ENCODE measurements around the gene RUFY3.
"Not testable (repeated sequence)": the region's sequence is repeated elsewhere in the genome, so short reads cannot be mapped to it uniquely, and the experiment has no call there.

The RUFY3 gene

DNA sequence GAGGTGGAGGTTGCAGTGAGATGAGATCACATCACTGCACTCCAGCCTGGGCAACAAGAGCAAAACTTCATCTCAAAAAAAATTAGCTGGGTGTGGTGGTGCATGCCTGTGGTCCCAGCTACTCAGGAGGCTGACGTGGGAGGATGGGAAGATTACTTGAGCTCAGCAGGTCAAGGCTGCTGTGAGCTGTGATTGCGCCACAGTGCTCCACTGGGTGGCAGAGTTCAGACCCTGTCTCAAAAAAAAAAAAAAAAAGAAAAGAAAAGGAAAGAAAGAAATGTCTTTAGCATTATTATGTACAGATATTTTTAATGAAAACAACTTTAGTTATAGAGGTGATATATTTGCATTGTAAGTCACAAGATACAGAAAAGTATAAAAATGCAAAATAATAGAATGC is 14.2 kb downstream of the RUFY3 start:
- peak; percentile 37 for DNase-seq (ENCODE audit: low spot score)

DNA sequence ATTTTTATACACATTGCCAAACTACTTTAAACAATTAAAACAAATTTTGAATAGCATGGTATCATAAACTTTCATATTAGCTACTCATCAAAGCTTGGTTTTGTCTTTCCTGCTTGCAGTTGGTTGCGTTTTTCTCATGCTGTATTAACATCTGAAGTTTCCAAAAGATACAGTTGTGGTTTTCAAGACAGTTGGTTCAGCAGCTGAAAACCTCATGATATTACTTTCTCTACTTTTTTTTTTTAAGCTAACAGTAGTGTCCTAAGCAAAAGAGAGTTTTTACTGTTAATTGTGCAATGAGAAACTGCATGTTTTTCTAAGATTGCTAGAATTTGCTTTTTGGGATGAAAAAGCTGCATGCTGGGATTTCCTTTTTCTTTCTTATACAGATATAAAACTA is 15.2 kb downstream of the RUFY3 start:
- peak; percentile 20 for DNase-seq (ENCODE audit: low spot score)

DNA sequence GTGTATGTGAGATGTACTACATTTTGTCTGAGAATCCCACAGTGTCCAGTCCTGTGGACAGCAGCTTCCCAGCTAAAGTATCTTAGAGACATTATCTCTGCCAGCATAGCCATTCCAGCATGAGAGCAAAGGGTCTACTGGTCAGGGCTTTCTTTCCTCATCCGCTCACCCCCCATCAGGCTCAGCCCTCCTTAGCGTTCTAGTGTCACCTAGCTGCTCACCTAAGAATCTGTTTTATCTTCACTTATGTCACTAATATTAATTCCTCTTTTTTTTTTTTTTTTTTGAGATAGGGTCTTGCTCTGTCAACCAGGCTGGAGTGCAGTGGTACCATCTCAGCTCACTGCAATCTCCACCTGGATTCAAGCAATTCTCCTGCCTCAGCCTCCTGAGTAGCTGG is 15.6 kb downstream of the RUFY3 start:
- DNase-seq (ENCODE audit: low spot score) = no peak

DNA sequence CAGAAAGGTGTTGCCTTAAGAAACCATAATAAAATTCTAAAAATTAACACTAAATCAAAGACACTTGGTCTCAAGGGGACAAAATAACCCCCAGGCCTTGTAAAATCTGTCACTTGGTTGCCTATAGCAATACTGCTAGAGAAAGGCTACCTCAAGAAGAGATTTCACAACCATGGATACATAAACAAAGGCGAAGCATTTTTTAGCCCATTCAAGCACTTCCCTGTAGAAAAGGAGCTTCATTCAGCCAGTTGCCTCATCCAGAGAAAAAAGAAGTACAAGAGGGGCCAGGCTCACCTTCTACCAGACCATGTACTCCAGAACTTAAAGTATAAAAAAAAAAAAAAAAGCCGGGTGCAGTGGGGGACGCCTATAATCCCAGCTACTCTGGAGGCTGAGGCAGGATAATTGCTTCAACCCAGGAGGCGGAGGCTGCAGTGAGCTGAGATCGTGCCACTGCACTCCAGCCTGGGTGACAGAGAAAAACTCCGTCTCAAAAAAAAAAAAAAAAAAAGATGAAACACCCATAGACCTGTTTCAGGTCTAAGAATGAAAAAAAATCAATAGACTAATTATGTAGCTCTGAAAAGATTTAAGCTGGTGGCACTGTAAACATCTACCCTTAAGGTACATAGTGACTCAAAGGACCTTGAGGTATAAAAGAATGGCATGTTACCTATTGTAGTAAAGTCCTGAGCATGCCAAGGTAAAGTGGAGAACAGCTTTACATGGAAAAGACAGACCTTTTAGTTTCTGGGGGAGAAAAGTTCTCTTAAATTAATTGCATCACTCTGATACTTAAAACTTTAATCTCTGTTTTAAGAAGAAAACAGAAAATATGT is 18.0 kb downstream of the RUFY3 start:
- no peak for DNase-seq (ENCODE audit: low spot score)

DNA sequence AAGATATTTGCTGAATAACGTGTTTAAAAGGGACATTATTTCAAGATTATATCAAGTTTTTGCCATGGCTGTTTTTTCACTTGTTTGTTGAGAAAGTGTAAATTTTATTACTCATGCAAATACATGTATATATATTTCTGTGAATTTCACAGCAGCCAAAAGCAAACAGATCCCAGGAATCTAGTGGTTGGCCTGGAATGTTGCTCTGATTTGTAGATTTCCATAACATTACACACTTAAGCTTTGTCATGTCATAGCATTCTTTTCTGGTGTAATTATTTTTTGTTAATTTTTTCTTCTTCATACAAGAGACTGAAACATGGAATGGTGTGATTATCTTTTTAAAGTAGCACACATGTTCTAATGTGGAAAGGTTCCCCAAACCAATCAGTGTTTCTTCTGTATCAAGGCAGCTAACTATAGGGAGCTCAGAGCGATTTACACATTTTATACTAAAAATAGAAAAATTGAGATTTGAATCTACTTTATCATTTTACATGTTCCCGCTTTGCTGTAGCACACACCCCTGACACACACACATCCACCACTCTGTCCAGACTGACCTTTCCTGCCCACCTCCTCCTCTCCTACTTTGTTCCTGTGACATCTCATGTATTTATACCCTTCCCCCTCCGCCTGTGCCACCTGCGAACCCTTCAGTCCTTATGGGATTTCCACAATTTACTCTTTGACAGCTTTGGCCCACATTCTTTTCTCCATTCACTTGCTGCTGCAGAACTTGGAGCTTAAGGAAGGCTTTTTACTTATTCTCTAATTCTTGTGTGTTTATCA is 20.3 kb downstream of the RUFY3 start:
- DNase-seq (ENCODE audit: low spot score) = no peak

DNA sequence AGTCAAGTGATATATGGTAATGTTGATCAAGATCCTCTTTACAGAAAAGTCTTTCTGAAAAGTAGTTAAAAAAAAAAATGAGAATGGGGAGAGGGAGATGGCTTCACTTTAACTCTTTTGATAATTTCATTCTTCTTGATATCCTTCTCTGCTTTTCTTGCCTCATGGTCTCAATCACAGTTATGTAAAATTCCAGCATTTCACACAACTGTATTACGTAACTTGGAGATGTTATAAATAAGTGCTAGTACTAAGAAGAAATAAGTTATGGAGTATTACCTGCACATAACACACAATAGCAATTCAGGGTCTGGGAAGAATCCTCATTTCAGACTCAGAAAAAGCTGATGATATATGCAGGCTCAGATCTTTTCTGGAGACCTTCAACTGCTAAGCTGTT is 22.0 kb downstream of the RUFY3 start:
- no peak for DNase-seq (ENCODE audit: low spot score)

DNA sequence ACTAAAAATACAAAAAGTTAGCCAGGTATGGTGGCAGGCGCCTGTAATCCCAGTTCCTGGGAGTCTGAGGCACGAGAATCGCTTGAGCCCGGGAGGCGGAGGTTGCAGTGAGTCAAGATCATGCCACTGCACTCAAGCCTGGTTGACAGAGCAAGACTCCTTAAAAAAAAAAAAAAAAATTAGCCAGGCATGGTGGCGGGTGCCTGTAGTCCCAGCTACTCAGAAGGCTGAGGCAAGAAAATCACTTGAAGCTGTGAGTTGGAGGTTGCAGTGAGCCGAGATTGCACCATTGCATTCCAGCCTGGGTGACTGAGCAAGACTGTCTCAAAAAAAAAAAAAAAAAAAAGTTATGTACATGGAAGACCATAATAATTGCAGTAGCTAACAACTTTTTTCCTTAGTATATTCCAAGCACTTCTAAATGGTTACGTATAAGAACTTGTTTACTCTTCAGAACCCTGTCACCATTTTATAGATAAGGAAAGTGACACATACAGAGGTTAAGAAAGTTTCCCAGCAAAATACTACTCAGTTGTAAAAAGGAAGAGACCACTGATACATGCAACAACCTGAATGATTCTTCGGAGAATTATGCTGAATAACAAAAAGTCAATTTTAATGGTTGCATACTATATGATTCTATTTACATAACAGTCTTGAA is 24.5 kb downstream of the RUFY3 start:
- no peak for DNase-seq (ENCODE audit: low spot score)

DNA sequence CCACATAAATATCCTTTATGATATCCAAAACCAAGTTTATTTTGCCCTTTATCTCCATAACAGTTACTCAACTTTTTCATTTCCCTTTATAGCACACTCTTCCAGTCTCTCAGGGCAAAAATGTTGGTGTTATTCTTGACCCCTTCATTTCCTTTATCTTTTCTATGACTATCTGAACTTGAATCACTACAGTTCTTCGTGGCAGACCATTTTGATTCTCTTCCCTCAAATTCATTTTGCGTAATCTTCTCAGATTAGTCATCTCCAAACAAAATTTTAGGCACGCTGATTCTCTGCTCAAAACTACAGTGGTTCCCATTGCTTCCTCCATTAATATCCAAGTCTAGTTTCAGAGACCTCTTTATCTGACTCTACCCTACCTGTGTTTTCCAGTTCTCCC is 26.1 kb downstream of the RUFY3 start:
- DNase-seq (ENCODE audit: low spot score) = no peak

DNA sequence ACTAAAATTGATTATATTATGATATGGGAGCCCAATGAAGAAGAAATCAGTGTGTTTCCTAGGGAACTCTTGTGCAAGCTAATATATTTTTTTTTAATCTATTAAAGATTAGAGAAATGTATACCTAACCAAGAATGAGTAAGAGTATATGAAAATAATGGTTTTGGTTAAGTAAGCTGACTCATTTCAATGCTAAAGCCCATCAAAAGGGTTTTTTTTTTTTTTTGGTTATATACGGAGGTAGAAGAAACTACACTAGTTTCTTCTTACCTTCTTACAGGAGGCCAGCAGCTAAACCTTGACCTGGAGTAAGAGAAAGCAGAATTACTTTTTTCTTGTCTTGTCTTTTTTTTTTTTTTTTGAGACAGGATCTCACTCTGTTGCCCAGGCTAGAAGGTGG is 27.5 kb downstream of the RUFY3 start:
- DNase-seq (ENCODE audit: low spot score) = no peak

DNA sequence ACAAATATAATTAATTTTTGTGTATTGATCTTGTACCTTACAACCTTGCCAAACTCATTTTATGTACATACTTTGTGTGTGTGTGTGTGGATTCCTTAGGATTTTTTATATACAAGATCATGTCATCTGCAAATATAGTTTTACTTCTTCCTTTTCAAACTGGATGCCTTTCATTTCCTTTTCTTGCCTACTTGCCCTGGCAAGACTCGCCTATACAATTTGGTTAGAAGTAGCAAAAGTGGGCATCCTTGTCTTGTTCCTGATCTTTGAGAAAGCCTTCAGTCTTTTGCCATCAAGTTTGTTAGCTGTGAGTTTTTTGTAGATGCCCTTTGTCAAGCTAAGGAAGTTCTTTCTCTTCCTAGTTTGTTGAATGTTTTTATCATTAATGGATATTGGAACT is 30.5 kb downstream of the RUFY3 start:
- DNase-seq (ENCODE audit: low spot score) = no peak

DNA sequence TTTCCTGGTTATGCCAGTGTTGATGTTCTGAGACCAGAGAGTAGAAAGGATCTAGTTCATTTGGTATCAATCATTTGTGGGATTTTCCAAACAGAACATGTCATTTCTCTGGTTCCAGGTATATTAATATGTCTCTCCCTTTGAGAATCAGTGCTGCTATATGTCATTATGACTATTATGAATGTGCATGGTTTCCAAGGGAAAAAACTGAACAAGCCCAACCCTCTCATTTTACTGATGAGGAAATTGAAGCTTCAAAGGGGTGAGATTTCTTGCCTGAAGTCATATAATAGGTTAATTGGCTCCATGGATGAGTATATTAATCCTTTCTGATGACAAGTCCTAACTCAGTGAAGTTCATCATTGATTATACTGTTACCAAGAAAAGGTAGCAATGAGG is 31.9 kb downstream of the RUFY3 start:
- no peak for DNase-seq (ENCODE audit: low spot score)

DNA sequence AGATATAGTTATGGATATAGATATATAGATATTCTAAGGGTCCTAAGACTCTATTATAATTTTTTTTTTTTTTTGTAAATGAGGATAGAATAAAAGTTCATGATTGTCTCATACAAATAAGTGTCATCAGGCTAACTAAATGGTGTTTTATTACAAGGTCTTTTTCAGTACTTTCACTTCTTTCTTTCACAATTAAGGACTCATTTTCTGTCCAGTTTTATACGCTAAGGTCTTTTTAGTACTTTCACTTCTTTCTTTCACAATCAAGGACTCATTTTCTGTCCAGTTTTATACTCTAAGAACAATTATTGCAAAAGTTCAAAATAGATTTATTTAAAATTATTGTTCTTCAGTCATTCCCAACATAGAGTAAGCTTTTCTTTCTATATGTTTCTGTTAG is 32.7 kb downstream of the RUFY3 start:
- no peak for DNase-seq (ENCODE audit: low spot score)

DNA sequence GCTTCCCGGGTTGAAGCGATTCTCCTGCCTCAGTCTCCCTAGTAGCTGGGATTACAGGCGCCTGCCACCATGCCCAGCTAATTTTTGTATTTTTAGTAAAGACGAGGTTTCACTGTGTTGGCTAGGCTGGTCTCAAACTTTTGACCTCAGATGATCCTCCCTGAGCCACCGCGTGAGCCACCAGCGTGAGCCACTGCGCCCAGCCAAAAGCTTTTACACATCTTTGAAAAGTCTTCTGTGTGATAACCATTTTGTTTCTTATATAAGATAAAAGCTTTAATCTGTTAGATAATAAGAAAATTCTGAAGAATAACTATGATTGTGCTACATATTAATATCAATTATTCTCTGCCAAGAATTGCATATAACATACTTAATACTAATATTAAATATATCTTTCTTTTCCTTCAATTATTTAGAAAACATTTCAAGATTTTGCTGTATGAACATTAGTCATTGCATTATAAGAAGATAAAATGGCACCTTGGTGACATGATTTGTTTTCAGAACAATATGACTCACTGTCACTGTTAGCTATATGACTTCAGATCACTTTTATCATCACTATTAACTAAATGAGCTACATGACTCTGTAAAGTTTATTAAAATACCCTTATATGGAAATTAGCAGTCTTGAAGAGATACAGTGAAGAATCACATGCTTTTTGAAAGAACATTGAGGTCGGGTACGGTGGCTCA is 33.4 kb downstream of the RUFY3 start:
- DNase-seq (ENCODE audit: low spot score) = no peak

DNA sequence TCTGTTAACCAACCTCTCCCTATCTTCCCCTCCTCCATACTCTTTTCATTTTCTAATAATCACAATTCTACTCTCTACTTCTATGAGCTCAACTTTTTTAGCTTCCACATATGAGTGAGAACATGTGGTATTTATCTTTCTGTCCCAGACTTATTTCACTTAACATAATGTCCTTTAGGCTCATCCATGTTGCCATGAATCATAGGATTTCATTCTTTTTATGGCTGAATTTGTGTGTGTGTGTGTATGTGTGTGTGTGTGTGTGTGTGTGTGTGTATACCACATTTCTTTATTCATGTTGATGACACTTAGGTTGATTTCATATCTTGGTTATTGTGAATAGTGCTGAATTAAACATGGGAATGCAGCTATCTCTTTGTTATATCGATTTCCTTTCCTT is 37.4 kb downstream of the RUFY3 start:
- no peak for DNase-seq (ENCODE audit: low spot score)

DNA sequence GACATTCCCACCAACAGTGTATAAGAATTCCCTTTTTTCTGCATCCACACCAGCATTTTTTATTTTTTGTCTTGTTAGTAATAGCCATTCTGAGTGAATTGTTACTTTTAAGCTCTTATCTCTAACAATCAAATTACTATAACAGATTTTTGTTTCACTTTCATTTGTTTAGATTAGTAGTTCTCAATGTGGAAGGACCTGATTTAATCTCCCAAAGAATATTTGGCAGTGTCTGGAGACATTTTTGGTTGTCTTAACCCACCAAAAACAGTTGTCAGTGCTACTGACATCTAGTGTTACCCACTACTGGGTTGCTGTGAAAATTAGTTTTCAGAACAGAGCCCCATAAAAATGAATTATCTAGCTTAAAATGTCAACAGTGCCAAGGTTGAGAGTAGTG is 37.9 kb downstream of the RUFY3 start:
- DNase-seq (ENCODE audit: low spot score) = no peak

DNA sequence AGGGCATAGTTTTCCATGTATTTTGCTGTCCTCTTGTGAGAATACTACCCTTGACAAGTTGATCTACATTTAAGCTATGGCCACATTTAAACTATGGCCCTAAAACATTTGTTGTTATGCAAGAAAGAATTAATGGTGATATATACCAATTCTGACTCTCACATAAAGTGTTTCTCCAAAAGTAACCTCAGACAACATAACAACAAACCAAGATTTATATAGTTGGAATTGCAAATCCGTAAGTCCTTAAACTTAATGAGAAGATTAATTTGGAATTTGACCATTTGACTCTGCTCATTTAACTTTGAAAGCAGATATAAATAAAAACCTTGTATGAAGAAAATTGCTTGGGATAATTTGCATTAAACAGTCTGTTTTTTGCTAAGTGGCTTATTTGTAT is 38.9 kb downstream of the RUFY3 start:
- DNase-seq (ENCODE audit: low spot score) = no peak

DNA sequence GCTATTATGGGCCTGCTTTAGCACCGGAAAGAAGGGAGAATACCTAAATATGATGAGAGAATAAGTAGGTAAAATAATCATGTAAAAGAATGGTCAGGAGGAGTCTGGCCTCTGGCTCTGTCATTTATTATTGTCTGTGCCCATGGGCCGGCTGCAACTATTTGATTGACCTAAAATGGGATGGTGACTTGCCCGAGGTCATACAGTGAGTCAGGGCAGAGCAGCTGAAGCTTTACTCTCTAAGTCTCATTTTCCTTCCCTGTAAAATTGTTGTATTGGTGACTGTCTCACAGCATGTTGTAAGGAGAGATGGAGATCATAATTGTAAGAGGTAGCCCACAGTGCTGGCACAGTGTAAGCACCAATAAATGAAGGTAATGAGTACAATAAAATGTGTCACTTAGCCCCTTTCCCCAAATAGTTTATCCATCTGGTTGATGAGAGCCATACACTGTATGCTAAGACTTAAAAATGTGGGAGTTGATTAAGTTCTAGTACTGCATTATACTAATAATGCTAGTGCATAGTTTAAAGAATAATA is 39.6 kb downstream of the RUFY3 start:
- DNase-seq (ENCODE audit: low spot score) = no peak

DNA sequence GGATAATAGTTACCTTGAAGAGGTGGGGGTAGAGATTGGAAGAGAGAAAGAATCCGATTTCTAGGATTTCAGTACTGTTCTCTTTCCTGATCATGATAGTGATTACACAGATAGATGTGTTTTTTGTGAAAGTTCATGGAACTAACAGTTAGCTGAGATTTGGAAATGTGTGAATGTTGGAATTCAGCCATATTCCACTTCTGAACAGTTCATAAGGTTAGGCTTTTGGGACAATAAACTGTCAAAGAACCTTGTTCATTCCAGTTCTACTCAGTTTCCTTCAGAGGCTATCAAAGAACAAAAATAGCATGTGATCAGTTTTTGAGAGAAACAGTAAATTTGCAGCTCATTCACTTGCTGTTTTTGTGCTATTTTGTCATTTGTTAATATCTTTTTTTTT is 43.6 kb downstream of the RUFY3 start:
- no peak for DNase-seq (ENCODE audit: low spot score)

DNA sequence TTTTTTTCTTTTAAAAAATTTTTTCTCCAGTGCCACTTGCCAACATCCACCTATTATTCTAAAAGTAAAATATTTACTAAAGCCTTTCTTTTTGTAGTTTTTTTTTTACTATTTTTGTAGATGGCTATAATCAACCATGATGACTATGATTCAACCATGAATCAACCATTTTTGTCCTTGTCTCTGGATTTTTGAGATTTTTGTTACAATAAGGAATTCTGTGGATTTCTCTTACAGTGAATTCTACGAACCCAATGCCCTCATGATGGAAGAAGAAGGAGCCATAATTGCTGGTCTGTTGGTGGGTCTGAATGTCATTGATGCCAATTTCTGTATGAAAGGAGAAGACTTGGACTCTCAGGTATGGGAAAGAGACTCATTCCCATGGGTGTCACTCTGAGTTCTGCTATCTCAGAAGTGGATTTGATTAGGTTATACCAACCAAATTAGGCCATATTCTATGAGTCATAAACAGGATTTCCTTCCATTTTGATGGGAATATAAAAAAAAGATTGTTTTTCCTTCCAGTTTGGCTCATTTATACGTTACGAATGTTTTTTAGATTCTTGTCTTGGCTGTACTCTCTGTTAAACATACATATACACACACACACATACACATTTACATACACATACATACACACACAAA is 46.7 kb downstream of the RUFY3 start:
- DNase-seq (ENCODE audit: low spot score) = no peak

DNA sequence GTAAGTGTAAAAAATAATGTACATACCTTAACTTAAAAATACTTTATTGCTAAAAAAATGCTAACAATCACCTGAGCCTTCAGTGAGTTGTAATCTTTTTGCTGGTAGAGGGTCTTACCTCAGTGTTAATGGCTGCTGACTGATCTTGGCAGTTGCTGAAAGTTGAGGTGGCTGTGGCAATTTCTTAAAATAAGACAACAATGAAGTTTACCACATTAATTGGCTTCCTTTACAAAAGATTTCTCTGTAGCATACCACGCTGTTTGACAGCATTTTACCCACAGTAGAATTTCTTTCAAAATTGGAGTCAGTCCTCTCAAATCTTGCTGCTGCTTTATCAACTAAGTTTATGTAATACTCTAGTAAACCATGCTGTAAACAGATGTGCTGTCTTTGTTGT is 47.6 kb downstream of the RUFY3 start:
- not testable (repeated sequence) for DNase-seq (ENCODE audit: low spot score)

DNA sequence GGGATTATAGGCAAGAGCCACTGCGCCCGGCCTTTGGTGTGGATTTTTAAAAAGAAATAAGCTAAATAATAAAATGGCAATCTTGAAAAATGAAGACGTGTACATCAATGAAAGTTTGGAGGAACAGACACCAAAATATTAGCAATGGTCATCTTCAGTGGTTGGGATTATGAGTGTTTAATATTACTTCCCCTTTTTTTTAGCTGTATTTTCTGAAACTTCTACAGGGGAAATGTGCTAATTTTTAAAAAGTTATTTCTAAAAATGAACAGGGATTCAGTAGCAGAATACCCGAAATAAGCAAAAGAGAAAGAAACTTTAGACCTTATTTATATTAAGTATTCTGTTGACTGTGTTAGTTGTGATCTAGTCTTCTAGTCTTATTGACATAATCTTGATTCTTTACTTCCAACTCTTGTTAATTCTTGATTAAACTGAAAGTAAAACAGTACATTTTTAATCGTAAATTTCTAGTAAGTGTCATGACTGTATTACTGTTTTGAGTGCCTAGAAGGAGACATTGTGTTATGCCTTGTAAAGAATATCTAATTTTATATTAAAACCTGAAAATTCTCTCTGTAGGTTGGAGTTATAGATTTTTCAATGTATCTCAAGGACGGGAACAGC is 51.3 kb downstream of the RUFY3 start:
- DNase-seq (ENCODE audit: low spot score) = no peak
